Breast epithelium (tissue), 3 donors: ENCODE results near the gene CERS1.

Experiments used
- POLR2A ChIP-seq: fragments of 450-650 bp; IDR thresholded peaks from one replicate; pipeline ENCODE4 v1.6.1; 2016; ENCODE audit warnings: antibody characterized with exemption, mild to moderate bottlenecking, moderate library complexity
- TF ChIP-seq, protein P1 (sequence below), 3 donors: fragments of 450-650 bp; IDR thresholded peaks; one replicate each; pipeline ENCODE4 v1.5.1; 2016 to 2017; ENCODE audit warnings: antibody characterized with exemption in 3 of 3, mild to moderate bottlenecking in 3 of 3, moderate library complexity in 3 of 3

GRCh38 chr19:18875726-18876125 is 20.2 kb downstream of the CERS1 start:
- TF ChIP-seq, protein P1, sequence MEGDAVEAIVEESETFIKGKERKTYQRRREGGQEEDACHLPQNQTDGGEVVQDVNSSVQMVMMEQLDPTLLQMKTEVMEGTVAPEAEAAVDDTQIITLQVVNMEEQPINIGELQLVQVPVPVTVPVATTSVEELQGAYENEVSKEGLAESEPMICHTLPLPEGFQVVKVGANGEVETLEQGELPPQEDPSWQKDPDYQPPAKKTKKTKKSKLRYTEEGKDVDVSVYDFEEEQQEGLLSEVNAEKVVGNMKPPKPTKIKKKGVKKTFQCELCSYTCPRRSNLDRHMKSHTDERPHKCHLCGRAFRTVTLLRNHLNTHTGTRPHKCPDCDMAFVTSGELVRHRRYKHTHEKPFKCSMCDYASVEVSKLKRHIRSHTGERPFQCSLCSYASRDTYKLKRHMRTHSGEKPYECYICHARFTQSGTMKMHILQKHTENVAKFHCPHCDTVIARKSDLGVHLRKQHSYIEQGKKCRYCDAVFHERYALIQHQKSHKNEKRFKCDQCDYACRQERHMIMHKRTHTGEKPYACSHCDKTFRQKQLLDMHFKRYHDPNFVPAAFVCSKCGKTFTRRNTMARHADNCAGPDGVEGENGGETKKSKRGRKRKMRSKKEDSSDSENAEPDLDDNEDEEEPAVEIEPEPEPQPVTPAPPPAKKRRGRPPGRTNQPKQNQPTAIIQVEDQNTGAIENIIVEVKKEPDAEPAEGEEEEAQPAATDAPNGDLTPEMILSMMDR (IDR thresholded peaks at IDR 0.05), result no peak
- no peak for TF ChIP-seq POLR2A
